ENCODE results near the gene OR5AU1. TPM values are rescaled to one million over a fixed set of nuclear protein-coding genes. Genes with fewer than 3 reads are reported as not detected.

The OR5AU1 gene
- total and polyA plus RNA-seq, 2 of the 4 experiments (the other 2 are of a cell fraction): not detected

- dilution Hi-C loops (cut with HindIII; ENCODE audit: low sequenced_read_pairs, unreplicated experiment): no loop called here
Observed at GRCh38 chr14:21136024-21136423, 19.8 kb downstream of the OR5AU1 start.

More at GRCh38 chr14:21136024-21136423, 19.8 kb downstream of the OR5AU1 start:
- Histone ChIP-seq H3K9me1 (ENCODE audit: insufficient read depth, low read length) (no peaks in the 10 kb centered on the region), H3K14ac (replicated peaks; ENCODE audit: low read depth, low read length) (no peak overlapping the region), H3K4ac (ENCODE audit: low read depth, low read length) (no peak overlapping the region), H2AFZ (replicated peaks; ENCODE audit: low read length, poor library complexity) (no peak overlapping the region), H2BK15ac (ENCODE audit: low read depth, low read length) (no peak overlapping the region), H3K27ac (ENCODE audit: insufficient read depth, low read length) (no peak overlapping the region), H4K8ac (ENCODE audit: low read depth in 2 of 2, low read length in 2 of 2) (no peak overlapping the region), H3K9me3 (ENCODE audit: control insufficient read depth, insufficient read depth, low read length) (no peaks in the 10 kb centered on the region), H3K9ac (ENCODE audit: low read depth, low read length) (no peak overlapping the region), H2BK120ac (ENCODE audit: low read depth, low read length) (no peak overlapping the region), H3K18ac (ENCODE audit: low read depth, low read length) (no peak overlapping the region), H4K91ac (ENCODE audit: insufficient read depth, low read depth, low read length) (no peak overlapping the region), H3K27me3 (ENCODE audit: control insufficient read depth, insufficient read depth, low read length) (no peaks in the 10 kb centered on the region; the same call in 1 of the 2 replicates), H4K5ac (ENCODE audit: low read depth, low read length) (no peak overlapping the region), H2BK5ac (ENCODE audit: low read depth, low read length, poor library complexity, severe bottlenecking) (no peak overlapping the region), H2BK20ac (ENCODE audit: low read depth, low read length) (no peak overlapping the region), H3K36me3 (ENCODE audit: control insufficient read depth, insufficient read depth, low read length) (no peaks in the 10 kb centered on the region), H2AK5ac (ENCODE audit: low read depth, low read length) (no peak overlapping the region), H3K4me2 (ENCODE audit: low read depth, low read length) (no peak overlapping the region), H3K56ac (ENCODE audit: extremely low read depth, insufficient read depth, low read length) (no peak overlapping the region), H4K20me1 (ENCODE audit: insufficient read depth, low read length) (no peaks in the 10 kb centered on the region), H3K79me1 (ENCODE audit: low read depth in 1 of 2, low read length in 2 of 2) (no peaks in the 10 kb centered on the region), H3K23ac (ENCODE audit: low read depth, low read length) (no peak overlapping the region), H3K4me1 (ENCODE audit: control insufficient read depth, insufficient read depth, low read length) (no peaks in the 10 kb centered on the region), H3K4me3 (ENCODE audit: insufficient read depth, low read depth, low read length) (no peak overlapping the region), H2AK9ac (replicated peaks; ENCODE audit: low read depth, low read length, poor library complexity) (no peak overlapping the region)
- no TSS peak for BruUV-seq (replicated peaks)
- ChIA-PET CTCF (interaction anchor here (0.7 to 1.9 kb wide), 4 partner anchors 9 to 121 kb away, joined by 3 to 9 read pairs (median 3); no protein-coding TSS in a partner anchor), POLR2A (ENCODE audit: unreplicated experiment) (no interaction called here)
- DNase-seq: peak; percentile 12
- ATAC-seq (ENCODE audit: low read depth): no peak; the same call in 1 of the 2 replicates
- 0% methylated on average over 1 of the region's 1 CpG; no CpG with 5 or more reads in 1 of the 2 experiments for WGBS, 2 experiments (ENCODE audit: extremely low coverage in 2 of 2, insufficient read length in 1 of 2)
- in situ Hi-C loops (cut with MboI; ENCODE audit: low sequenced_read_pairs) (no loop called here), intact Hi-C loops (cut with micrococcal nuclease) (loop anchor here (2.0 kb wide), 1 partner anchor 67 kb away; no protein-coding TSS in a partner anchor)
- TF ChIP-seq, protein P1, sequence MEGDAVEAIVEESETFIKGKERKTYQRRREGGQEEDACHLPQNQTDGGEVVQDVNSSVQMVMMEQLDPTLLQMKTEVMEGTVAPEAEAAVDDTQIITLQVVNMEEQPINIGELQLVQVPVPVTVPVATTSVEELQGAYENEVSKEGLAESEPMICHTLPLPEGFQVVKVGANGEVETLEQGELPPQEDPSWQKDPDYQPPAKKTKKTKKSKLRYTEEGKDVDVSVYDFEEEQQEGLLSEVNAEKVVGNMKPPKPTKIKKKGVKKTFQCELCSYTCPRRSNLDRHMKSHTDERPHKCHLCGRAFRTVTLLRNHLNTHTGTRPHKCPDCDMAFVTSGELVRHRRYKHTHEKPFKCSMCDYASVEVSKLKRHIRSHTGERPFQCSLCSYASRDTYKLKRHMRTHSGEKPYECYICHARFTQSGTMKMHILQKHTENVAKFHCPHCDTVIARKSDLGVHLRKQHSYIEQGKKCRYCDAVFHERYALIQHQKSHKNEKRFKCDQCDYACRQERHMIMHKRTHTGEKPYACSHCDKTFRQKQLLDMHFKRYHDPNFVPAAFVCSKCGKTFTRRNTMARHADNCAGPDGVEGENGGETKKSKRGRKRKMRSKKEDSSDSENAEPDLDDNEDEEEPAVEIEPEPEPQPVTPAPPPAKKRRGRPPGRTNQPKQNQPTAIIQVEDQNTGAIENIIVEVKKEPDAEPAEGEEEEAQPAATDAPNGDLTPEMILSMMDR (conservative IDR thresholded peaks at IDR 0.05; ENCODE audit: low read depth, low read length): peak; percentile 58
- TF ChIP-seq FOS (IDR thresholded peaks at IDR 0.05; ENCODE audit: low read depth, low read length) (no peak), RAD21 (IDR thresholded peaks at IDR 0.05; ENCODE audit: low read length) (peak; percentile 21; the same call in 1 of the 2 replicates), MAZ (IDR thresholded peaks at IDR 0.05; ENCODE audit: borderline replicate concordance, low read depth, low read length) (no peak), SMC3 (IDR thresholded peaks at IDR 0.05; ENCODE audit: low read depth, low read length) (peak; percentile 33; the same call in 1 of the 2 replicates), ELK1 (IDR thresholded peaks at IDR 0.05; ENCODE audit: borderline replicate concordance, low read depth, low read length) (no peak)
